Measurements from ENCODE around the gene TMEM94. TPM values are rescaled to one million over a fixed set of nuclear protein-coding genes. Genes with fewer than 3 reads are reported as not detected.
A peak's percentile ranks its signal among the peaks of the same experiment; 100 is the strongest.

TMEM94 gene
- total RNA-seq, 6 experiments from 2014 or later = 24.2 to 47.1 (median 29.6) TPM

DNA sequence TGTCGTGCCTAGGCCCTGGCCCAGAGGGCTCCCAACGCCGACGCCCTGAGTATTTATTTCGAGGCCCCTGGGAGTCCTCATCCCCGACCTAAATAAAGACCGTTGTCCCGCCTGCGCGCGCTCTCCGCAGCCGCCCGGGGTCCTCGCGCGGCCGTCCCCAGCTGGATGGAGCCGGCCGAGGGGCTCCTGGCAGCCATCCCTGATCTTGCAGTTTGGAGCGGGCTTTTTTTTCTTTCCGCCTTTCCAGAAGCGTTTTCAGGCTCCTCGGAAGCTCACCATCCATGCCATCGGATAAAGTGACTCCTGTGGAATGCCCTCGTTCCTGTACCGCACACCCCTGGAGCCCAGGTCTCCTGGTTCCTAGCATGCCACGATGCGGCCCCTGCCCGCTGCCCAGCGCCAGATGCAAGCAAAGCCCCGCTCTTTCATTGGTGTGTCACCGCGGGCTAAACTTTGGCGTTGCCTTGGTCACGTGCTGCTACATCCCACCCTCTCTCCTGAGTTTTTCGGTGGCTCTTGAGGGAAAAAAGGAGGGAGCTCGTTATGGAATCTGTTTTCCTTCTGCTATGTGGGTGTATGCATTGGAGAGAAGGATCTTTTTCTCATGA lies 716 bp downstream of the TMEM94 start:
- peak overlapping the region; percentile 59 to 77 (median 77) for H3K27ac ChIP-seq
- H3K4me1 ChIP-seq = peaks cover 0 to 21% (median 0%) of the 10 kb centered on the region in 4 donors
- no peaks in the 10 kb centered on the region for H3K9me3 ChIP-seq
- H3K4me3 ChIP-seq = peak overlapping the region; percentile 76 to 97 (median 80)
- TF ChIP-seq POLR2A (IDR thresholded peaks at IDR 0.05) = no peak
- TF ChIP-seq, protein P1, sequence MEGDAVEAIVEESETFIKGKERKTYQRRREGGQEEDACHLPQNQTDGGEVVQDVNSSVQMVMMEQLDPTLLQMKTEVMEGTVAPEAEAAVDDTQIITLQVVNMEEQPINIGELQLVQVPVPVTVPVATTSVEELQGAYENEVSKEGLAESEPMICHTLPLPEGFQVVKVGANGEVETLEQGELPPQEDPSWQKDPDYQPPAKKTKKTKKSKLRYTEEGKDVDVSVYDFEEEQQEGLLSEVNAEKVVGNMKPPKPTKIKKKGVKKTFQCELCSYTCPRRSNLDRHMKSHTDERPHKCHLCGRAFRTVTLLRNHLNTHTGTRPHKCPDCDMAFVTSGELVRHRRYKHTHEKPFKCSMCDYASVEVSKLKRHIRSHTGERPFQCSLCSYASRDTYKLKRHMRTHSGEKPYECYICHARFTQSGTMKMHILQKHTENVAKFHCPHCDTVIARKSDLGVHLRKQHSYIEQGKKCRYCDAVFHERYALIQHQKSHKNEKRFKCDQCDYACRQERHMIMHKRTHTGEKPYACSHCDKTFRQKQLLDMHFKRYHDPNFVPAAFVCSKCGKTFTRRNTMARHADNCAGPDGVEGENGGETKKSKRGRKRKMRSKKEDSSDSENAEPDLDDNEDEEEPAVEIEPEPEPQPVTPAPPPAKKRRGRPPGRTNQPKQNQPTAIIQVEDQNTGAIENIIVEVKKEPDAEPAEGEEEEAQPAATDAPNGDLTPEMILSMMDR (IDR thresholded peaks at IDR 0.05) = no peak
- H3K27me3 ChIP-seq = no peaks in the 10 kb centered on the region
- intact Hi-C loops (cut with DNase I) = no loop called here
- ATAC-seq (peak; percentile 4 to 35 (median 6)), DNase-seq (peak in 1 of 3 donors; percentile 42)
- H3K36me3 ChIP-seq = no peaks in the 10 kb centered on the region
- 4% methylated on average over 15 of the region's 38 CpGs for WGBS (ENCODE audit: insufficient coverage, low coverage, low lambda C conversion rate, missing lambda C conversion rate)

DNA sequence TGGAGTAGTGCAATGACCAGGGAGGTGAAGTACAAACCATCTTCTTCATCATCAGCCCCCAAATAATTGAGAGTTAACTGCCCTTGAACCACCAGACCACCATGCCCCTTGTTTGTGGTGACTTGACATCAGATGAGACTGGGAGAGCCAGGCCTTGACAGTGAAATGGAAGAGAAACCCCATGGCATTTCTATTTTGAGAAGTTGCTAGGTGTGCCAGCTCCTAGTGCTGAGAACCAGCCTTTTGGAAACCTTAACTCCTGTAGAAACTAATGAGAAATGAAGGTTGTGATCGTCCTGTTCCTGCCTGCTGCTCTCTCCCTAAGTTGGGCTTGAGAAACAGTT lies 2.8 kb downstream of the TMEM94 start:
- Histone ChIP-seq H3K36me3 (no peaks in the 10 kb centered on the region), H3K27me3 (no peaks in the 10 kb centered on the region), H3K4me3 (no peak overlapping the region), H3K4me1 (peaks cover 0 to 21% (median 0%) of the 10 kb centered on the region in 4 donors), H3K9me3 (no peaks in the 10 kb centered on the region), H3K27ac (peak overlapping the region in 2 of 3 donors; percentile 13 to 16)
- intact Hi-C loops (cut with DNase I) = no loop called here
- WGBS (ENCODE audit: insufficient coverage, low coverage, low lambda C conversion rate, missing lambda C conversion rate) = 60% methylated on average over 1 of the region's 1 CpG
- DNase-seq (no peak), ATAC-seq (no peak)
- TF ChIP-seq, protein P1 (IDR thresholded peaks at IDR 0.05) = no peak
- no peak for TF ChIP-seq POLR2A (IDR thresholded peaks at IDR 0.05)

DNA sequence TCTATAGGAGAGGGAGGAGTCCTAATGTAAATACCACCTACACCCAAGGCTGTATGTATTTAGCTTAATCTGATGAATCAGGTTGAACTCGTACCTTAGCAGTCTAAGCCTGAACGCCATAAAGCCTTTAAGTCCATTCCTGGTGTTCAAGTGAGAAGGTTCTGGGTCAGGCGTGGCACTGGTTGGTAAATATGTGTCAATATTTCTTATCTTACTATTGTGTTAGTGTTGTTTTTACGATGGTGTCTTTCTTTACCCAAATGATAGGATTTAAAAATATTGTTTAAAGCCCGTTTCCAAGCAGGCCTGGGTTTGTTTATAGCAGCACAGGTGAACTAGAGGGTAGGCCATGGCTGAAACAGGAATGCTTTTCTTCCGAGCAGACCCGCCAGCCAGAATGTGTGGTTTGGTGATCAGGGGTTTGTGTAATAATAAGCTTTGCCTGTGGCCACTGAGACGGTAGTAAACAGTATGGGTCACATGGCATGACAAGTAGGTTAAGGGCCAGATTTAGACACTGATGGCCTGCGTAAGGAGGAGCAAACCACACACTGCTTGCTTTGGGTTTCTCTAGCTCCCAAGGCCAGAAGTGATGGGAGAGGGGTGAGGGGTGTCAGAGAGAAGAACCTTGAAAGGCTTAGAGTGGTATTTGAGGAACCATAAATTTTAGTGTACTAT lies 3.3 kb downstream of the TMEM94 start:
- no peaks in the 10 kb centered on the region for H3K36me3 ChIP-seq
- intact Hi-C loops (cut with DNase I) = no loop called here
- no peak overlapping the region for H3K4me3 ChIP-seq
- peak overlapping the region in 2 of 3 donors; percentile 13 to 16 for H3K27ac ChIP-seq
- no peak for DNase-seq
- no peaks in the 10 kb centered on the region for H3K9me3 ChIP-seq
- 49% methylated on average over 9 of the region's 9 CpGs for WGBS (ENCODE audit: insufficient coverage, low coverage, low lambda C conversion rate, missing lambda C conversion rate)
- H3K27me3 ChIP-seq = no peaks in the 10 kb centered on the region
- TF ChIP-seq, protein P1 (IDR thresholded peaks at IDR 0.05) = no peak
- no peak for TF ChIP-seq POLR2A (IDR thresholded peaks at IDR 0.05)
- peaks cover 0 to 21% (median 0%) of the 10 kb centered on the region in 4 donors for H3K4me1 ChIP-seq
- peak in 2 of 4 donors; percentile 31 to 40 for ATAC-seq

DNA sequence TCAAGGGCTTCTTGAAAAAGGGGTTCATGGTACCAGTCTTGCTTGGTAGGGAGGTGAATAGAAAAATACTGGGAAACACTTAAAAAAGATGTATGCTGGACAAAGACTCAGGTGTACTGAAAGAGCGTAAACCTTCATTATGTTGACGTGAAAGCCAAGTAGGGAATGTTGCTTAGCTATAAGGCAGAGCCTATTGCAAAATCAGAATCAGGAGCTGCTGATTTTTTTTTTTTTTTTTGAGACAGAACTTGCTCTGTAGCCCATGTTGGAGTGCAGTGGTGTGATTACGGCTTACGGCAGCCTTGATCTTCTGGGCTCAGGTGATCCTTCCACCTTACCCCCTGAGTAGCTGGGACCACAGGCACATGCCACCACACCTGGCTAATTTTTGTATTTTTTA lies 3.9 kb downstream of the TMEM94 start:
- TF ChIP-seq, protein P1 (IDR thresholded peaks at IDR 0.05) = no peak
- TF ChIP-seq POLR2A (IDR thresholded peaks at IDR 0.05) = no peak
- Histone ChIP-seq H3K9me3 (no peaks in the 10 kb centered on the region), H3K27me3 (no peaks in the 10 kb centered on the region), H3K4me3 (no peak overlapping the region), H3K27ac (peak overlapping the region in 1 of 3 donors; percentile 16), H3K4me1 (peaks cover 0 to 21% (median 0%) of the 10 kb centered on the region in 4 donors), H3K36me3 (no peaks in the 10 kb centered on the region)
- intact Hi-C loops (cut with DNase I) = no loop called here
- ATAC-seq = no peak
- DNase-seq = no peak
- 77% methylated on average over 4 of the region's 4 CpGs for WGBS (ENCODE audit: insufficient coverage, low coverage, low lambda C conversion rate, missing lambda C conversion rate)
